AG10803 (cell line): ENCODE data around the gene DECR2.
A peak's percentile ranks its signal among the peaks of the same experiment; 100 is the strongest.

Experiments used
- DNase-seq: peaks from one replicate; pipeline ENCODE4 v3.0.0; 2010; ENCODE audit warnings: low read depth
- H3K4me3 ChIP-seq: 2 replicates; pipeline ENCODE4 v1.5.1; 2011; ENCODE audit warnings: mild to moderate bottlenecking, low read length, control low read depth
- CTCF ChIP-seq: conservative IDR thresholded peaks from 2 replicates; pipeline ENCODE4 v1.5.1; 2011; ENCODE audit warnings: mild to moderate bottlenecking, low read length, control low read depth, inconsistent platforms

The DECR2 gene

GRCh38 chr16:369275-369865 is 32.3 kb upstream of the DECR2 start:
- H3K4me3 ChIP-seq = peak overlapping the region; percentile 45
- DNase-seq = no peak
- no peak for TF ChIP-seq CTCF

GRCh38 chr16:369866-370436 is 31.7 kb upstream of the DECR2 start:
- H3K4me3 ChIP-seq = peak overlapping the region; percentile 45
- no peak for DNase-seq
- no peak for TF ChIP-seq CTCF

- TF ChIP-seq CTCF = no peak
- peak within 1 kb of the TSS; percentile 45 for H3K4me3 ChIP-seq
- peak; percentile 97 for DNase-seq
Measured at GRCh38 chr16:370443-370842, 31.2 kb upstream of the DECR2 start, which contains the start of gene MRPL28. MRPL28 (minus strand) TSS chr16:370538; CDS start chr16:370218, 320 bp downstream.

- peak overlapping the region; percentile 31 for H3K4me3 ChIP-seq
- TF ChIP-seq CTCF = no peak
- no peak for DNase-seq
Measured at GRCh38 chr16:370979-371514, 30.6 kb upstream of the DECR2 start.

- no peak for TF ChIP-seq CTCF
- H3K4me3 ChIP-seq = no peak overlapping the region
- no peak for DNase-seq
Measured at GRCh38 chr16:371515-372301, 30.0 kb upstream of the DECR2 start.

- no peak for TF ChIP-seq CTCF
- no peak for DNase-seq
- no peak overlapping the region for H3K4me3 ChIP-seq
Measured at GRCh38 chr16:372302-372983, 29.2 kb upstream of the DECR2 start.
